H1 (cell line): ENCODE data around the gene HSH2D. TPM values are rescaled to one million over a fixed set of nuclear protein-coding genes. Genes with fewer than 3 reads are reported as not detected.

Experiments
- CTCF ChIA-PET: fragments of 300-600 bp; sonication (Branson Sonifier 250); formaldehyde crosslinking; loops from one replicate; lab custom pipeline; 2021; ENCODE audit not compliant: partially characterized antibody; lab: Charles Lee
- POLR2A ChIA-PET: fragments of 300-600 bp; sonication (Branson Sonifier 250); formaldehyde crosslinking; loops from one replicate; lab custom pipeline; 2021; ENCODE audit warnings: inconsistent platforms; ENCODE audit not compliant: partially characterized antibody; lab: Charles Lee
- DNase-seq, 2 experiments: peaks; one replicate each; pipeline versions ENCODE4 v3.0.0 to v3.0.0-alpha.2; 2010 to 2022; ENCODE audit warnings: low spot score in 2 of 2, low read depth in 1 of 2, mixed read lengths in 1 of 2
- FAIRE-seq: peaks from 2 replicates; lab custom pipeline; 2011; peaks lifted over from hg19 to GRCh38; lab: Jason Lieb, UNC
- H2AFZ ChIP-seq: 2 replicates; pipeline ENCODE4 v1.8.1; 2012; ENCODE audit warnings: low read length, inconsistent platforms
- H2AK5ac ChIP-seq: 2 replicates; pipeline ENCODE4 v1.6.1; 2013; ENCODE audit warnings: low read depth, low read length
- H2BK120ac ChIP-seq: replicated peaks from 2 replicates; pipeline ENCODE3; 2013; ENCODE audit warnings: low read depth, low read length, inconsistent platforms
- H2BK12ac ChIP-seq: 2 replicates; pipeline ENCODE4 v1.6.1; 2013; ENCODE audit warnings: low read depth, low read length
- H2BK15ac ChIP-seq: 2 replicates; pipeline ENCODE4 v1.6.1; 2013; ENCODE audit warnings: low read length
- H2BK20ac ChIP-seq: 2 replicates; pipeline ENCODE4 v1.6.1; 2013; ENCODE audit warnings: low read length
- H2BK5ac ChIP-seq: 2 replicates; pipeline ENCODE4 v1.6.1; 2013; ENCODE audit warnings: low read depth, low read length
- H3K14ac ChIP-seq: 2 replicates; pipeline ENCODE4 v1.6.1; 2013; ENCODE audit warnings: inconsistent platforms; ENCODE audit not compliant: insufficient read length
- H3K18ac ChIP-seq: 2 replicates; pipeline ENCODE4 v1.6.1; 2013; ENCODE audit warnings: low read length; ENCODE audit errors: extremely low read depth
- H3K23ac ChIP-seq: 2 replicates; pipeline ENCODE4 v1.6.1; 2013; ENCODE audit warnings: inconsistent platforms; ENCODE audit not compliant: insufficient read length
- H3K23me2 ChIP-seq: 2 replicates; pipeline ENCODE4 v1.6.1; 2013; ENCODE audit warnings: low read depth, low read length
- H3K27ac ChIP-seq: 2 replicates; pipeline ENCODE4 v1.6.1; 2011; ENCODE audit warnings: low read depth, low read length, inconsistent platforms
- H3K27me3 ChIP-seq, 4 experiments: replicated peaks in 1 of 4; 1 replicate in 1 of 4; 2 replicates in 3 of 4; pipeline versions ENCODE4 v1.6.1 to v1.8.1; 2011 to 2013; ENCODE audit warnings: low read length in 3 of 4, mild to moderate bottlenecking in 3 of 4, inconsistent platforms in 2 of 4, mixed read lengths in 2 of 4, moderate library complexity in 1 of 4; ENCODE audit not compliant: control insufficient read depth in 3 of 4, insufficient read depth in 3 of 4; ENCODE audit errors: extremely low read depth in 1 of 4
- H3K36me3 ChIP-seq, 4 experiments: 2 replicates each; pipeline versions ENCODE4 v1.6.1 to v1.8.1; 2011 to 2013; ENCODE audit warnings: mild to moderate bottlenecking in 4 of 4, low read length in 3 of 4, moderate library complexity in 2 of 4, control low read depth in 1 of 4, inconsistent platforms in 1 of 4; ENCODE audit not compliant: insufficient read depth in 4 of 4, control insufficient read depth in 2 of 4
- H3K4ac ChIP-seq: replicated peaks from 2 replicates; pipeline ENCODE3; 2013; ENCODE audit warnings: low read length, low read depth, mixed read lengths, inconsistent platforms; ENCODE audit not compliant: insufficient read length
- H3K4me1 ChIP-seq, 4 experiments: replicated peaks in 1 of 4; 1 replicate in 1 of 4; 2 replicates in 3 of 4; pipeline versions ENCODE4 v1.6.1 to v1.8.1; 2011 to 2013; ENCODE audit warnings: low read length in 3 of 4, inconsistent platforms in 2 of 4, mixed read lengths in 1 of 4; ENCODE audit not compliant: insufficient read depth in 4 of 4, control insufficient read depth in 3 of 4
- H3K4me2 ChIP-seq, 2 experiments: 2 replicates each; pipeline versions ENCODE4 v1.6.1 to v1.8.1; 2011 to 2013; ENCODE audit warnings: low read depth in 2 of 2, low read length in 2 of 2, control low read depth in 1 of 2, inconsistent platforms in 1 of 2, mild to moderate bottlenecking in 1 of 2; ENCODE audit not compliant: insufficient read depth in 1 of 2
- H3K4me3 ChIP-seq, 4 experiments: fragments of 200-600, 300-600 bp in 1 of 4; sonication (generic), shearing (Covaris generic), sonication (Bioruptor Twin) in 1 of 4; 2 replicates each; pipeline versions ENCODE4 v1.5.1 to v1.8.1; 2011 to 2016; ENCODE audit warnings: low read length in 4 of 4, low read depth in 3 of 4, control low read depth in 2 of 4, inconsistent platforms in 2 of 4, mild to moderate bottlenecking in 2 of 4, mixed read lengths in 1 of 4, moderate library complexity in 1 of 4; ENCODE audit not compliant: insufficient read depth in 2 of 4; ENCODE audit errors: extremely low read depth in 1 of 4
- H3K56ac ChIP-seq: replicated peaks from 2 replicates; pipeline ENCODE3; 2013; ENCODE audit warnings: low read depth, mild to moderate bottlenecking, mixed read lengths, low read length, inconsistent platforms; ENCODE audit not compliant: insufficient read length
- H3K79me1 ChIP-seq: 2 replicates; pipeline ENCODE4 v1.6.1; 2013; ENCODE audit warnings: low read depth, low read length, control low read depth
- H3K79me2 ChIP-seq, 2 experiments: 2 replicates each; pipeline versions ENCODE4 v1.6.1 to v1.8.1; 2012 to 2013; ENCODE audit warnings: low read length in 2 of 2, mild to moderate bottlenecking in 2 of 2, inconsistent platforms in 1 of 2; ENCODE audit not compliant: insufficient read depth in 2 of 2, control insufficient read depth in 1 of 2
- H3K9ac ChIP-seq, 4 experiments: replicated peaks in 1 of 4; 1 replicate in 1 of 4; 2 replicates in 3 of 4; pipeline versions ENCODE4 v1.6.1 to v1.8.1; 2011 to 2013; ENCODE audit warnings: low read depth in 3 of 4, low read length in 3 of 4, control low read depth in 2 of 4, mild to moderate bottlenecking in 2 of 4, moderate library complexity in 2 of 4, inconsistent platforms in 1 of 4; ENCODE audit errors: extremely low read depth in 1 of 4
- H3K9me3 ChIP-seq, 2 experiments: 2 replicates each; pipeline versions ENCODE4 v1.6.1 to v1.8.1; 2012 to 2013; ENCODE audit warnings: mild to moderate bottlenecking in 2 of 2, moderate library complexity in 2 of 2, control low read depth in 1 of 2, inconsistent platforms in 1 of 2, low read depth in 1 of 2, low read length in 1 of 2, mixed read lengths in 1 of 2; ENCODE audit not compliant: insufficient read depth in 2 of 2
- H4K20me1 ChIP-seq, 2 experiments: replicated peaks in 1 of 2; 2 replicates each; pipeline versions ENCODE3 to v1.8.1; 2011 to 2013; ENCODE audit warnings: inconsistent platforms in 2 of 2, low read length in 2 of 2, mild to moderate bottlenecking in 1 of 2; ENCODE audit not compliant: insufficient read depth in 2 of 2, control insufficient read depth in 1 of 2
- H4K5ac ChIP-seq: 2 replicates; pipeline ENCODE4 v1.6.1; 2013; ENCODE audit warnings: low read length, low read depth, mixed read lengths, inconsistent platforms; ENCODE audit not compliant: insufficient read length
- H4K8ac ChIP-seq: 2 replicates; pipeline ENCODE4 v1.8.0; 2013; ENCODE audit warnings: mild to moderate bottlenecking, moderate library complexity, low read length, inconsistent platforms; ENCODE audit not compliant: insufficient read depth; ENCODE audit errors: extremely low read depth
- H4K91ac ChIP-seq: replicated peaks from 2 replicates; pipeline ENCODE3; 2013; ENCODE audit warnings: low read length, mixed read lengths, inconsistent platforms; ENCODE audit not compliant: insufficient read length
- ASH2L ChIP-seq: fragments of 200-600, 300-600 bp; sonication (generic); IDR thresholded peaks from one replicate; pipeline ENCODE4 v1.7.1; 2017; ENCODE audit warnings: low read length
- CBX8 ChIP-seq: fragments of 300-800, 300-1000 bp; sonication (generic); IDR thresholded peaks from 2 replicates; pipeline ENCODE4 v1.7.1; 2016; ENCODE audit warnings: low read depth, low read length, borderline replicate concordance
- CEBPB ChIP-seq: IDR thresholded peaks from 2 replicates; pipeline ENCODE4 v1.6.1; 2012; ENCODE audit warnings: low read depth, low read length
- CHD2 ChIP-seq: IDR thresholded peaks from 2 replicates; pipeline ENCODE4 v1.6.1; 2012; ENCODE audit warnings: low read length, improper control_type of control experiment
- EP300 ChIP-seq, 2 experiments: IDR thresholded peaks; 1 replicate in 1 of 2; 2 replicates in 1 of 2; pipeline ENCODE4 v1.6.1; 2011 to 2012; ENCODE audit warnings: low read depth in 2 of 2, low read length in 2 of 2, mild to moderate bottlenecking in 2 of 2, borderline replicate concordance in 1 of 2, inconsistent platforms in 1 of 2, moderate library complexity in 1 of 2
- HDAC2 ChIP-seq, 2 experiments: fragments of 300-600 bp in 1 of 2; sonication (generic) in 1 of 2; IDR thresholded peaks; 2 replicates each; pipeline ENCODE4 v1.6.1; 2011 to 2012; ENCODE audit warnings: low read depth in 2 of 2, low read length in 2 of 2, mild to moderate bottlenecking in 2 of 2, moderate library complexity in 2 of 2, borderline replicate concordance in 1 of 2, inconsistent platforms in 1 of 2
- KDM5A ChIP-seq: fragments of 200-600 bp; IDR thresholded peaks from 2 replicates; pipeline ENCODE4 v1.7.1; 2012; ENCODE audit warnings: mild to moderate bottlenecking, low read length, inconsistent platforms, mixed read lengths
- POU5F1 ChIP-seq: IDR thresholded peaks from 2 replicates; pipeline ENCODE4 v1.6.1; 2011; ENCODE audit warnings: low read depth, mild to moderate bottlenecking, low read length, moderate library complexity
- RBBP5 ChIP-seq: IDR thresholded peaks from 2 replicates; pipeline ENCODE4 v1.7.1; 2012; ENCODE audit warnings: low read depth, mild to moderate bottlenecking, inconsistent platforms, low read length, moderate library complexity, borderline replicate concordance
- SP4 ChIP-seq: IDR thresholded peaks from 2 replicates; pipeline ENCODE4 v1.6.1; 2012; ENCODE audit warnings: low read length, inconsistent platforms
- TBP ChIP-seq: IDR thresholded peaks from 2 replicates; pipeline ENCODE4 v1.6.1; 2011; ENCODE audit warnings: low read depth, low read length, improper control_type of control experiment
- YY1 ChIP-seq: IDR thresholded peaks from 2 replicates; pipeline ENCODE4 v1.6.1; 2011; ENCODE audit warnings: low read depth, mild to moderate bottlenecking, low read length
- whole genome bisulfite sequencing, 2 experiments: shearing (Covaris generic) in 1 of 2; methylation state at CpG; one replicate each; pipeline versions ENCODE4 v1.1.6 to v1.1.7; 2013 to 2015; ENCODE audit warnings: low lambda C conversion rate in 2 of 2, mixed read lengths in 2 of 2, inconsistent platforms in 1 of 2, low coverage in 1 of 2, missing lambda C conversion rate in 1 of 2; ENCODE audit not compliant: insufficient replicate concordance in 2 of 2, insufficient coverage in 1 of 2, insufficient read length in 1 of 2; ENCODE audit errors: extremely low coverage in 1 of 2, missing lambda C conversion rate in 1 of 2; 5-methylcytosine and 5-hydroxymethylcytosine counted together
- polyA plus RNA-seq, 7 experiments: library from polyadenylated mRNA; depleted of rRNA in 3 of 7; stranded (reverse) in 5 of 7; unstranded in 2 of 7; fragments of >200 nt in 5 of 7; fragments of 200-250 nt in 2 of 7; gene quantifications; 1 replicate in 5 of 7; 2 replicates in 1 of 7; 4 replicates in 1 of 7; pipeline versions ENCODE4 v1.2.1 to v1.2.3, GENCODE V29; 2011 to 2013; ENCODE audit warnings: missing spikeins in 2 of 7, mixed read lengths in 2 of 7
- total RNA-seq: library from RNA; stranded (reverse); fragmentation: NEBNext Ultra II Directional; extraction: Animal tissue kit (Norgen Biotek cat#: 25700); gene quantifications from 2 replicates; pipeline ENCODE4 v1.2.1, GENCODE V29; 2021

Gene HSH2D
- total and polyA plus RNA-seq, 2 of the 8 experiments (the other 6 are each of a cell fraction or from before 2014, with no cell fraction given) = 0.67 to 1.6 TPM

DNA sequence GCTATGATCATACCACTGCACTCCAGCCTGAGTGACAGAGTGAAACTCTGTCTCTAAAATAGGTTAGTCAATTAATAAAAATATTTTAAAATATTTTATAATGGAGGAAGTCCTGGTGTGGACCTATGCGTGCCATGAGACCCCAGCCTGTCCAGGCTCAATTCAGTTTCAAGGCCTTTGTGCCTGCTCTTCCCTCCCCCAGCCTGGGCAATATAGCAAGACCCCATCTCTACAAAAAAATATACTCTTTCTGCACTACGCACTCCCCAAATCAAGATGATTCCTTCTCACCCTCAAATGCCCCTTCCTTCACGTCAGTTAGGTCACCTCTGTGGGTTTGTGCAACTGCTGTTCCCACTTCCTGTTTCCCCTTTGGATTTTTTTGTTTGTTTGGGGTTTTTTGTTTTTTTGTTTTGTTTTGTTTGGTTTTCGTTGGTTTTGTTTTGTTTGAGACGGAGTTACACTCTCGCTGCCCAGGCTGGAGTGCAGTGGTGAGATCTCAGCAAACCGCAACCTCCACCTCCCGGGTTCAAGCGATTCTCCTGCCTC, 1.4 kb upstream of the HSH2D start:
- Histone ChIP-seq H3K4me2 (no peak overlapping the region), H2BK15ac (no peak overlapping the region), H2AFZ (no peak overlapping the region), H3K9me3 (no peaks in the 10 kb centered on the region), H4K91ac (no peak overlapping the region), H3K4me3 (no peak overlapping the region), H3K23me2 (peaks cover 3% of the 10 kb centered on the region; the same call in 1 of the 2 replicates), H2BK20ac (no peak overlapping the region), H4K20me1 (no peaks in the 10 kb centered on the region), H3K14ac (no peak overlapping the region), H2BK12ac (no peak overlapping the region), H4K5ac (no peak overlapping the region), H2BK120ac (no peak overlapping the region), H2AK5ac (no peak overlapping the region), H3K36me3 (no peaks in the 10 kb centered on the region), H3K9ac (no peak overlapping the region), H3K79me2 (no peaks in the 10 kb centered on the region), H3K79me1 (no peaks in the 10 kb centered on the region), H4K8ac (no peak overlapping the region), H3K18ac (no peak overlapping the region), H3K23ac (no peak overlapping the region), H3K4ac (no peak overlapping the region), H2BK5ac (no peak overlapping the region), H3K27ac (no peak overlapping the region), H3K27me3 (no peaks in the 10 kb centered on the region), H3K56ac (no peak overlapping the region), H3K4me1 (peaks cover 0 to 5% (median 1%) of the 10 kb centered on the region in 4 experiments; a peak in 2 of 7 replicates)
- POLR2A ChIA-PET = no interaction called here
- WGBS, 2 experiments = 97 to 100% methylated on average over 2 to 9 of the region's 9 CpGs
- CTCF ChIA-PET = interaction anchor here (1.0 kb wide), 1 partner anchor 993 kb away, joined by 5 read pairs; no protein-coding TSS in a partner anchor
- DNase-seq (no peak), FAIRE-seq (no peak)
- TF ChIP-seq ASH2L = no peak
- TF ChIP-seq HDAC2 (IDR thresholded peaks at IDR 0.05; ENCODE audit: borderline replicate concordance in 1 of 2, low read depth in 2 of 2, low read length in 2 of 2) = no peak
- no peak for TF ChIP-seq SP4
- TF ChIP-seq RBBP5 = no peak
- no peak for TF ChIP-seq CBX8
- no peak for TF ChIP-seq YY1
- no peak for TF ChIP-seq CEBPB
- no peak for TF ChIP-seq CHD2
- no peak for TF ChIP-seq POU5F1
- no peak for TF ChIP-seq KDM5A
- TF ChIP-seq EP300 (IDR thresholded peaks at IDR 0.05; ENCODE audit: borderline replicate concordance in 1 of 2, low read depth in 2 of 2, low read length in 2 of 2) = no peak
- TF ChIP-seq TBP = no peak
